GM19468 (cell line): Measurements from ENCODE around the gene CENPF.
"Not testable (repeated sequence)": the region's sequence is repeated elsewhere in the genome, so short reads cannot be mapped to it uniquely, and the experiment has no call there.

Experiments used
- ATAC-seq: cut with Tn5 transposase; IDR thresholded peaks from one replicate; pipeline ENCODE4 v1.9.1; 2021; ENCODE audit warnings: mild to moderate bottlenecking, moderate library complexity, moderate number of reproducible peaks; ENCODE audit not compliant: unreplicated experiment; ENCODE audit errors: extremely low read depth

CENPF gene

GRCh38 chr1:214650664-214651063 is 47.7 kb downstream of the CENPF start:
- ATAC-seq = no peak

DNA sequence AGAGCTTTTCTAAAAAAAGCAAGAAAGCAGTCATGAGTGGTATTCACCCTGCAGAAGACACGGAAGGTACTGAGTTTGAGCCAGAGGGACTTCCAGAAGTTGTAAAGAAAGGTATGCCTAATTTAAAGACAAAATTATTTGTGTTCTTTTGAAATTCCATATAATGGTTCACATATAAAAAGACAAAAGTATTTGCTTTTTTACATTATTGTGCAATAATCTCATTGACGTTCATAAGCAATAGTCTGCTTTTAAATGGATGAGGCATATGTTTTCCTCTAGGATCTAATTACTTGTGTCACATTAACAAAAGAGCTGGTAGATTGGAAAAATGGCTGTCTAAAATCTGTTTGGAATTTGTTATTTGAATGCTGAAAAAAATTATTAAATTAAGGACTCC is 54.3 kb downstream of the CENPF start:
- no peak for ATAC-seq

DNA sequence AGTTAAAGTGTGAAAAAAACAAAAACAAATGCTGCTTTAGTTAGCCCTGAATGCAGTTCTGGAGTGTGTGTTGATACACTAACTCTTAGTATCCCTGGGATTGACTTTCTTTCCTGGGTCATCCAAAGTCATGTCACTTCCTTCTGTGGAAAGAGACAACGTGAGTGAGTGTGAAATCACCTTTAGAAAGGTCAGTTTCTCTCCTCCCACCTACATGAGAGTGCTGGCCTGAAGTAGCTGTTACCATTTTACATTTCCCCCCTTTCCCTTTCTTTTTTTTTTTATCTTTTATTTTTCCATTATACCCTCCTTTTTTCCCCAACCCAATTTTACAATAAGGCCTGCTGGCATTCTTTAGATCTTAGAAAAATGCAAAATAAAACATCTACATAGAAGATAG is 55.2 kb downstream of the CENPF start:
- no peak for ATAC-seq

GRCh38 chr1:214658785-214659184 is 55.8 kb downstream of the CENPF start:
- no peak for ATAC-seq

DNA sequence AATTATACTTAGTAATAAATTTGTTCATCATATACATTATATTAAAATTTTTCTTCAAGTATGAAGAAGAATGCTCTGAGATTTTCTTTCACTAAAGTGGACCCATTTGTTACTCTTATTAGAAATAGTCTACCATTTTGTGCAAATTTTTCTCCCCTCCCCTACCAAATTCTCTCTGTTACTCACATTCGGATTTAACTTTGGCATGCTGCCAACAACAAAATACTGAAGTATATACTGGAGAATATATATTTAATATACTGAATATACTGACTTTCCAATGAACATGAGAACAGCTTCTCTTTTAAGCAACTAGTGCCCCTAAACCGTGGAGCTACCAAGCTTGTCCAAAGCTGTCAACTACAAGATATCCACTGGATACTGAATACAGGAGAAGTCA is 57.2 kb downstream of the CENPF start:
- no peak for ATAC-seq

DNA sequence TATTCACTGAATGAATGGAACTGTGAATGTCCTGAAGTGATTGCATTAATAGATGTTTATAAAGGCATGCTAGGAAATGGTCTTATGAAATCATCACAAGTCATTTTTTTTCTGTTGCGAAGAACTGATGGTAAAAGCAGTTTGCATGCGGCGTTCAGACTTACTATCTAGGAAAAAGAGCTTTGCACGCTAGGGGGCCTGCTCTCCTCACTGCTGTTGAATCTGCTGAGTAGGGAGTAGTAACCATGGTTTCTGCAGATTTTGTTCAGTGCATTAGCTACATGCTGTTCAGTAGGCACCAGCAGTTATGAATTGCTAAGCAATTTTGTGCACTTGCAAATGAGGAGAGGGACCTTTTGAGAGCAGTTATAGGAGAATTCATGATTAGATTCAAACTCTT is 57.9 kb downstream of the CENPF start:
- no peak for ATAC-seq

DNA sequence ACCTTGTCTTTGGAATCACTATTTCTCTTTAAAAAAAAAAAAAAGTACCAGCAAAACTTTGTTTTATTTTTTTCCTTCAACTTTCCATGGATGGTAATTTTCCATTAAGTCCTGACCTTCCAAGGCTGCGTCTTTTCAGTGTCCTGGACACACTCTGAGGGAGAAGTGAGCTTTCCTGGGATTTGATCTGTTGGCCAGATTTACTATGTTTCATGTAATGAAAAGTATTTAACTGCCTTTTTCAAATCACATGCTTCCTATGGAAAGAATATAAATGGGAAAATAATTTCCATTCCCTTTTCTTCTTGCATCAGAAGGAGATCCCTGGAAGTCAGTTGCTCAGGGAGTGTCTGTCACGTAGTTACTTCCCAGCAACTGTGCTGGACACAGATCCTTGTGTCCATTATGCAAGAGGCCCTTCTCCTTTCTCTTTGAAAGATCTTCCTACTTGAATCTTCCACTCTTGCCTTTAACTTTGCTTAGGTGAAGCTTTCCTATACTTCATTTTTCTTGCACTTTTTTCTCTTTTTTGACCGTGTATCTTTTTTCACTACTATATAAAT is 59.3 kb downstream of the CENPF start:
- no peak for ATAC-seq

- no peak for ATAC-seq
Measured at GRCh38 chr1:214664651-214665433, 61.8 kb downstream of the CENPF start.

- ATAC-seq = no peak
Measured at GRCh38 chr1:214665606-214666110, 62.7 kb downstream of the CENPF start.

DNA sequence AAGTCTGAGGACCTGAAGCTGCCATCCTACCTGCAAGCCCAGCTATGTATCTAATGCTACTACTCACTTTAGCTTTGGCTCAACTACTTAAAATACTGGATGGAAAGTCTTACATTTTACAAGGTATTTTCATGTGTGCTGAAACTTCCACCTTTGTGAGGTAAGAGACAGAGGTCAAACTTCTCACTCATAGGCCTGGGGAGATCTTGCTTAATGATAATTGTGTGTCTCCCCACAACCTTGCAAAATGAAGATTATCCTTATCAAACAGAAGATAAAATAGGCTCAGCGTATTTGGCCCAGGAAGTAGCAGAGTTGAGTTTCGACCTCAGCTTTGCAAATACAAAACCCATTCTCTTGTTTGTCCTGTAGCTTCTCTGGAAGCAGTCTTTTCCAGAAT is 63.7 kb downstream of the CENPF start:
- no peak for ATAC-seq

DNA sequence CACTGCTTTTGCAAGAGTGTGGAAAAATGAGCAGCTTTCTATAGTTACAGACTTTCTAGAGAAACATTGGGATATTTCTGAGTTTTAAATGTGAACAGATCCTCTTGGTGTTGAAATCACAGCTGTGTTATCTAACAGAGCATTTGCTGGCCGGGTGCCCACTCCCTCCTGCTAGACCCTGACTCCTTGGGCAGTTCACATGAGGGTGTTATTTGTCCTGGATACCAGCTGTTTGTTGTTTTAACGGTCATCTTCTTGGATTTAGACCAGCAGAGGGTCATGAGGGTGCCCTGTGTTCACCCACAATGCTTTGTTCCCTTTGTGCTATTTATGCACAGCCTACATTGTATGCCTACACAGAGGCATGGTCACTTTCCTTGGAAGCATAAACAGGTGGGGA is 67.1 kb downstream of the CENPF start:
- no peak for ATAC-seq

DNA sequence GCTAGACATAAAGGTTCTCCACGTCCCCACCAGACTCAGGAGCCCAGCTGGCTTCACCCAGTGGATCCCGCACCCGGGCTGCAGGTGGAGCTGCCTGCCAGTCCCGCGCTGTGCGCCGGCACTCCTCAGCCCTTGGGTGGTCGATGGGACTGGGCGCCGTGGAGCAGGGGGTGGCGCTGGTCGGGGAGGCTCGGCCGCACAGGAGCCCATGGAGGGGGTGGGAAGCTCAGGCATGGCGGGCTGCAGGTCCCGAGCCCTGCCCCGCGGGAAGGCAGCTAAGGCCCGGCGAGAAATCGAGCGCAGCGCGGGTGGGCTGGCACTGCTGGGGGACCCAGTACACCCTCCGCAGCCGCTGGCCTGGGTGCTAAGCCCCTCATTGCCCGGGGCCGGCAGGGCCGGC is 70.0 kb downstream of the CENPF start:
- ATAC-seq = not testable (repeated sequence)

DNA sequence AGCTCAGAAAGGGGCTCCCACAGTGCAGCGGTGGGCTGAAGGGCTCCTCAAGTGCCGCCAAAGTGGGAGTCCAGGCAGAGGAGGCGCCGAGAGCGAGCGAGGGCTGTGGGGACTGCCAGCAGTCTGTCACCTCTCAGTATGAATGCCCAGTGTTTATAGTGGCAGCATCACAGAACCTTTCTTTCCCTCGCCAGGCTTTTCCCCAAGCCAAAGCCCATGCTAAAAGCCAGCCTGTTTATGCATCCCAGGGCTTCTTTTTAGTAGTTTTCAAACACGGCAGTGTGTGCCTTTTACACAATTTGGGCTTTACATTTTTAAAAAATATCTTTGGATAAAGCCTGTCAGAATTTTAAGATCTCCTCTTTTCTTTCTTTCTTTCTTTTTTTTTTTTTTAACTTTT is 70.6 kb downstream of the CENPF start:
- ATAC-seq = no peak

GRCh38 chr1:214675524-214675923 is 72.5 kb downstream of the CENPF start:
- not testable (repeated sequence) for ATAC-seq

DNA sequence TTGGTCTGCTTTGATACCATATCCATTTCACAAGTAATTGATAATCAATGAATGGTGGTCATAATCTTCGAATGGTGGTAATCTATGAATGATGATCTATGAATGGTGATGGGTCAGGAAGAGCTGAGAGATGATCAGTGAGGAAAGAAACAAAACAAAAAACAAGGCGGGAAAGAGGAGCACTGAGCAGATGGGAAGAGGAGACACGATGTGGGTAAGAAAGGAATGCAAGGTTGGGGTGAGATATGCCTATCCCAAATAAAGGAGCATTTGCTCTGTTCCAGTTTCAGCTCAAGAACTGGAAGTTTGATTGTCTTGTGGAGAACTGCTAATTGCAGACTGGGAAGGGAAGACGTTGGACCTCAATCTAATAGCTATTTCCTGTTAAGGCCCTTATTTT is 73.8 kb downstream of the CENPF start:
- ATAC-seq = no peak

- ATAC-seq = no peak
Measured at GRCh38 chr1:214677945-214678344, 75.0 kb downstream of the CENPF start.

GRCh38 chr1:214678386-214678785 is 75.4 kb downstream of the CENPF start:
- ATAC-seq = no peak

GRCh38 chr1:214683621-214684020 is 80.6 kb downstream of the CENPF start:
- no peak for ATAC-seq

DNA sequence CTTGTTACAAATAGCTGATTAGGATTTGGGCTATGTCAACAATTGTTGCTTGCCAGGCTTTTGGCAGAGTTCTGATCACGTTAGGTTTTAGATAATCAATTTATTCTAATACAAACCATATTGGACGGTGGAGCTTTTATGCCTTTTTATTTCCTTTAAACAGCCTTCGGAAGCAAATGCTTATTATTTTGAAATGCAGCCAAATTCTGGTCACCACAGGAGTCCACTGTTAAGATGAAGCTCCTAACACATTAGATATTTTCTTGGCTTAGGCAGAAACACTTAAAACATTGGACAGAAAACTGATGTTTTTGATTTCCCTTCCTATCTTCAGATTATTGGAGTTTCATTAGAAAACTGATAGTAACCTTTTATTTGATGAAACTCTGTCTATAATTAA is 82.9 kb downstream of the CENPF start:
- no peak for ATAC-seq

- ATAC-seq = no peak
Measured at GRCh38 chr1:214686497-214686896, 83.5 kb downstream of the CENPF start.

DNA sequence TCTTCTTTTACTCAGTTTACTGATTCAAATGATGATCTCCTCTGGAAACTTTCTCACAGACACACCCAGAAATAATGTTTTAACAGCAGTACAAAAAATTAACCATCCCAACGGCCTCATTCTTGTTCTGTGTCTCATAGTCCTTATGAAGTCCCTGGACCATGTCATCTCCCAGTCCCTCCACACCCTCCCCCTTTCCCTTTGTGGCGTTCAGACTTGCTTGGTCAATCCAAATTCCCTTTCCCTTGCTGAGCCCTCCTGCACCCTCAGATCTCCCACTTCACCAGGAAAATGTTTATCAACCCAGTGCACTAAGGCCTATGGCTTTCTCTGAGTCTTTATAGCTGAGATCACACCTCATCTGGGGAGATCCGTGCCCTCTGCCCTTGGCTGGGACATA is 85.9 kb downstream of the CENPF start:
- no peak for ATAC-seq

DNA sequence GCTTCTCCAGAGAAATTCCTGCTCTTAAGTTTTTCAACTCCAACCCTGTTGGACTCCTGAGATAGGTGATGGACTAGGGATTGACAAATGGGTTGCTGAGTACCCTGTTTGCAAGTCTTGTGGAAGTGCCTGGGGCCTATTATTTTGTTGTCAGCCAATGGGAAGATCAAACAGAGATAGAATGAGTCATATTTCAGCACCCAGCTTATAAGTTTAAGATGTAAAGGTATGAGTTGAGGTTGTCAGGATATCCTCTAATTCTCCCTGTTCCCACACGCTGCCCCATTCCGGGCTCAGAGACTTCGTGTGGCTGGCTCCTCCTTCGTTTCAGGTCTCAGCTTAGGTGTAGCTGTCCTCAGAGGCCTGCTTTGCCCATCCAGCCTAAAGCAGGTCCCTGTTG is 91.8 kb downstream of the CENPF start:
- ATAC-seq = no peak
